CD14-positive monocyte (primary cell): Measurements from ENCODE around the gene PPFIA1. TPM values are rescaled to one million over a fixed set of nuclear protein-coding genes. Genes with fewer than 3 reads are reported as not detected.

Source experiments
- DNase-seq, 3 donors: peaks; one replicate each; pipeline ENCODE4 v3.0.0-alpha.2; 2011 to 2022
- H2AFZ ChIP-seq: 2 replicates; pipeline ENCODE4 v1.6.0; 2012; ENCODE audit warnings: mild to moderate bottlenecking, low read depth, low read length, inconsistent platforms; ENCODE audit not compliant: insufficient read depth, poor library complexity, severe bottlenecking
- H3K27ac ChIP-seq, 2 donors: 1 replicate in 1 of 2; 2 replicates in 1 of 2; pipeline ENCODE4 v1.5.1; 2012 to 2013; ENCODE audit warnings: low read length in 2 of 2, control low read depth in 1 of 2, inconsistent platforms in 1 of 2, low read depth in 1 of 2, mild to moderate bottlenecking in 1 of 2
- H3K27me3 ChIP-seq, 2 donors: one replicate each; pipeline versions ENCODE4 v1.6.0 to v1.6.1; 2011 to 2013; ENCODE audit warnings: low read length in 2 of 2; ENCODE audit not compliant: control insufficient read depth in 2 of 2, insufficient read depth in 2 of 2
- H3K36me3 ChIP-seq, 2 donors: replicated peaks in 1 of 2; 1 replicate in 1 of 2; 2 replicates in 1 of 2; pipeline versions ENCODE4 v1.5.1 to v1.6.1; 2012 to 2013; ENCODE audit warnings: low read length in 2 of 2, control low read depth in 1 of 2, inconsistent platforms in 1 of 2, mild to moderate bottlenecking in 1 of 2; ENCODE audit not compliant: insufficient read depth in 2 of 2, control insufficient read depth in 1 of 2
- H3K4me1 ChIP-seq, 2 donors: 1 replicate in 1 of 2; 2 replicates in 1 of 2; pipeline versions ENCODE4 v1.5.1 to v1.6.1; 2012 to 2013; ENCODE audit warnings: low read length in 2 of 2, control low read depth in 1 of 2, inconsistent platforms in 1 of 2, mild to moderate bottlenecking in 1 of 2, moderate library complexity in 1 of 2; ENCODE audit not compliant: insufficient read depth in 2 of 2, control insufficient read depth in 1 of 2
- H3K4me2 ChIP-seq: replicated peaks from 2 replicates; pipeline ENCODE3; 2012; ENCODE audit warnings: low read length, moderate library complexity, mild to moderate bottlenecking; ENCODE audit not compliant: poor library complexity, severe bottlenecking; ENCODE audit errors: extremely low read depth
- H3K4me3 ChIP-seq, 3 experiments: fragments of 200-600 bp in 1 of 3; sonication (generic) in 1 of 3; replicated peaks in 1 of 3; 1 replicate in 2 of 3; 2 replicates in 1 of 3; pipeline ENCODE4 v1.5.1; 2011 to 2013; ENCODE audit warnings: low read length in 3 of 3, mild to moderate bottlenecking in 3 of 3, control low read depth in 2 of 3, low read depth in 2 of 3, inconsistent platforms in 1 of 3, moderate library complexity in 1 of 3
- H3K79me2 ChIP-seq: 2 replicates; pipeline ENCODE4 v1.6.0; 2012; ENCODE audit warnings: mild to moderate bottlenecking, control low read depth, inconsistent platforms, low read length, moderate library complexity; ENCODE audit not compliant: insufficient read depth
- H3K9ac ChIP-seq: 2 replicates; pipeline ENCODE4 v1.6.0; 2017; ENCODE audit warnings: low read length, mild to moderate bottlenecking; ENCODE audit not compliant: insufficient read depth, poor library complexity, severe bottlenecking
- H3K9me3 ChIP-seq, 2 donors: replicated peaks in 1 of 2; 1 replicate in 1 of 2; 2 replicates in 1 of 2; pipeline versions ENCODE4 v1.5.1 to v1.6.1; 2012 to 2013; ENCODE audit warnings: low read length in 2 of 2, control low read depth in 1 of 2; ENCODE audit not compliant: control insufficient read depth in 1 of 2, insufficient read depth in 1 of 2
- H4K20me1 ChIP-seq: 2 replicates; pipeline ENCODE4 v1.6.0; 2012; ENCODE audit warnings: mild to moderate bottlenecking, low read length, control low read depth, moderate library complexity; ENCODE audit not compliant: insufficient read depth
- H3K27ac Mint-ChIP-seq, 7 donors: one replicate each; pipeline ENCODE4 v1.8.0; 2020; ENCODE audit warnings: mild to moderate bottlenecking in 7 of 7, mixed read lengths in 7 of 7, moderate library complexity in 6 of 7, inconsistent platforms in 2 of 7
- H3K27me3 Mint-ChIP-seq, 3 donors: one replicate each; pipeline ENCODE4 v1.8.0; 2021 to 2022; ENCODE audit warnings: low read depth in 3 of 3, mild to moderate bottlenecking in 3 of 3, mixed read lengths in 3 of 3, moderate library complexity in 3 of 3, inconsistent platforms in 1 of 3
- H3K36me3 Mint-ChIP-seq, 2 donors: one replicate each; pipeline ENCODE4 v1.8.0; 2020; ENCODE audit warnings: mixed read lengths in 2 of 2, inconsistent platforms in 1 of 2, mild to moderate bottlenecking in 1 of 2
- H3K4me1 Mint-ChIP-seq: one replicate; pipeline ENCODE4 v1.8.0; 2020; ENCODE audit warnings: mild to moderate bottlenecking, mixed read lengths
- H3K4me3 Mint-ChIP-seq, 2 donors: one replicate each; pipeline ENCODE4 v1.8.0; 2020; ENCODE audit warnings: mild to moderate bottlenecking in 2 of 2, mixed read lengths in 2 of 2, moderate library complexity in 1 of 2
- H3K9me3 Mint-ChIP-seq, 7 donors: one replicate each; pipeline ENCODE4 v1.8.0; 2020 to 2022; ENCODE audit warnings: mixed read lengths in 7 of 7, mild to moderate bottlenecking in 6 of 7, moderate library complexity in 6 of 7, inconsistent platforms in 2 of 7
- CTCF ChIP-seq: fragments of 200-600 bp; IDR thresholded peaks from one replicate; pipeline ENCODE4 v1.8.0; 2022; ENCODE audit warnings: antibody characterized with exemption, mild to moderate bottlenecking
- WGBS: methylation state at CpG from one replicate; pipeline ENCODE4 v1.1.5; 2013; ENCODE audit warnings: missing lambda C conversion rate; ENCODE audit not compliant: insufficient coverage; 5-methylcytosine and 5-hydroxymethylcytosine counted together
- intact Hi-C, 2 donors: fragments of 100-400 bp; cut with micrococcal nuclease; formaldehyde crosslinking; loops; one replicate each; pipeline versions ENCODE4 v1.15.0 to v1.15.1; 2023
- polyA plus RNA-seq, 3 donors: library from polyadenylated mRNA; depleted of rRNA in 1 of 3; unstranded in 2 of 3; stranded (reverse) in 1 of 3; fragments of 300-500 nt in 2 of 3; fragments of >200 nt in 1 of 3; fragmentation: Illumina TruSeq in 2 of 3; gene quantifications; 1 replicate in 2 of 3; 2 replicates in 1 of 3; pipeline ENCODE4 v1.2.3, GENCODE V29; 2012 to 2021

The PPFIA1 gene
- polyA plus RNA-seq, 3 donors = 7.5 to 65.7 (median 15.5) TPM

- Histone ChIP-seq H3K27me3 (no peaks in the 10 kb centered on the region), H2AFZ (no peak overlapping the region), H3K27ac (no peak overlapping the region), H3K4me3 (no peak overlapping the region), H4K20me1 (no peaks in the 10 kb centered on the region), H3K36me3 (no peaks in the 10 kb centered on the region), H3K4me2 (no peak overlapping the region), H3K9ac (no peak overlapping the region), H3K9me3 (peaks cover 0 to 3% of the 10 kb centered on the region in 2 donors), H3K79me2 (no peaks in the 10 kb centered on the region), H3K4me1 (no peaks in the 10 kb centered on the region)
- intact Hi-C loops = no loop called here
- Mint-ChIP-seq H3K9me3 (peaks cover 0 to 2% (median 0%) of the 10 kb centered on the region in 7 donors), H3K27ac (no peak overlapping the region), H3K4me3 (no peak overlapping the region), H3K4me1 (no peaks in the 10 kb centered on the region), H3K36me3 (no peaks in the 10 kb centered on the region), H3K27me3 (peaks cover 4 to 11% (median 9%) of the 10 kb centered on the region in 3 donors)
- 88% methylated on average over 8 of the region's 9 CpGs for WGBS
- no peak for DNase-seq
- no peak for TF ChIP-seq CTCF
Measured at GRCh38 chr11:70233962-70234361, 36.5 kb upstream of the PPFIA1 start.

- H3K27me3 ChIP-seq = peaks cover 0 to 3% of the 10 kb centered on the region in 2 donors
Measured at GRCh38 chr11:70240337-70240736, 30.2 kb upstream of the PPFIA1 start.

More at GRCh38 chr11:70240337-70240736, 30.2 kb upstream of the PPFIA1 start:
- H3K36me3 Mint-ChIP-seq = no peaks in the 10 kb centered on the region
- no peak for TF ChIP-seq CTCF
- Histone ChIP-seq H2AFZ (no peak overlapping the region), H3K4me2 (no peak overlapping the region), H3K4me1 (no peaks in the 10 kb centered on the region), H3K79me2 (no peaks in the 10 kb centered on the region), H3K9me3 (no peaks in the 10 kb centered on the region), H3K4me3 (no peak overlapping the region), H4K20me1 (no peaks in the 10 kb centered on the region), H3K27ac (no peak overlapping the region), H3K36me3 (no peaks in the 10 kb centered on the region), H3K9ac (no peak overlapping the region)
- H3K27me3 Mint-ChIP-seq = peaks cover 17 to 21% (median 20%) of the 10 kb centered on the region in 3 donors
- H3K27ac Mint-ChIP-seq = no peak overlapping the region
- no peaks in the 10 kb centered on the region for H3K4me1 Mint-ChIP-seq
- intact Hi-C loops = no loop called here
- WGBS = 74% methylated on average over 16 of the region's 16 CpGs
- H3K4me3 Mint-ChIP-seq = no peak overlapping the region
- no peak for DNase-seq
- no peaks in the 10 kb centered on the region for H3K9me3 Mint-ChIP-seq
